Caco-2 (cell line): ENCODE data around the gene PNMA8A. TPM values are rescaled to one million over a fixed set of nuclear protein-coding genes. Genes with fewer than 3 reads are reported as not detected.

ENCODE experiments used
- Bru-seq: library from RNA; stranded (reverse); fragments of 400-500 nt; gene quantifications from one replicate; lab custom pipeline; 2021; lab: Mats Ljungman, UMichigan
- BruChase-seq, 2 experiments: library from RNA; stranded (reverse); fragments of 400-500 nt; gene quantifications; one replicate each; lab custom pipeline; 2021; lab: Mats Ljungman, UMichigan
- BruUV-seq: library from RNA; stranded (reverse); fragments of 400-500 nt; replicated peaks from 2 replicates; lab custom pipeline; 2021; lab: Mats Ljungman, UMichigan
- CTCF ChIA-PET: fragments of 300-600 bp; sonication (Branson Sonifier 250); formaldehyde crosslinking; loops from one replicate; lab custom pipeline; 2022; ENCODE audit warnings: antibody characterized with exemption; lab: Charles Lee
- POLR2A ChIA-PET: fragments of 300-600 bp; sonication (Branson Sonifier 250); formaldehyde crosslinking; loops from one replicate; lab custom pipeline; 2022; ENCODE audit warnings: antibody characterized with exemption; lab: Charles Lee
- DNase-seq, 2 experiments: peaks; one replicate each; pipeline versions ENCODE4 v3.0.0 to v3.0.0-alpha.2; 2020 to 2022
- H3K27me3 ChIP-seq: replicated peaks from 2 replicates; pipeline ENCODE4 v1.6.0; 2011; ENCODE audit warnings: low read length; ENCODE audit not compliant: control insufficient read depth, insufficient read depth
- H3K36me3 ChIP-seq: 2 replicates; pipeline ENCODE4 v1.5.1; 2011; ENCODE audit warnings: low read length; ENCODE audit not compliant: control insufficient read depth, insufficient read depth
- H3K4me1 ChIP-seq: fragments of 250-450 bp; sonication (Bioruptor Pico); 2 replicates; pipeline ENCODE4 v1.5.1; 2020; ENCODE audit warnings: mild to moderate bottlenecking
- H3K4me3 ChIP-seq: 2 replicates; pipeline ENCODE4 v1.5.1; 2011; ENCODE audit warnings: low read depth, mild to moderate bottlenecking, control low read depth, low read length
- H3K9me3 ChIP-seq: fragments of 250-450 bp; sonication (Bioruptor Pico); 2 replicates; pipeline ENCODE4 v1.5.1; 2020; ENCODE audit warnings: mild to moderate bottlenecking, moderate library complexity
- H3K27ac Mint-ChIP-seq: one replicate; pipeline ENCODE4 v1.8.0; 2022; ENCODE audit warnings: mixed read lengths; ENCODE audit not compliant: unreplicated experiment
- H3K27me3 Mint-ChIP-seq: one replicate; pipeline ENCODE4 v1.8.0; 2022; ENCODE audit warnings: mixed read lengths; ENCODE audit not compliant: insufficient read depth, unreplicated experiment
- H3K36me3 Mint-ChIP-seq: one replicate; pipeline ENCODE4 v1.8.0; 2022; ENCODE audit warnings: mild to moderate bottlenecking, mixed read lengths; ENCODE audit not compliant: insufficient read depth, unreplicated experiment
- H3K4me1 Mint-ChIP-seq: one replicate; pipeline ENCODE4 v1.8.0; 2022; ENCODE audit warnings: low read depth, mixed read lengths; ENCODE audit not compliant: unreplicated experiment
- H3K4me3 Mint-ChIP-seq: one replicate; pipeline ENCODE4 v1.8.0; 2022; ENCODE audit warnings: mild to moderate bottlenecking, moderate library complexity, mixed read lengths; ENCODE audit not compliant: unreplicated experiment
- H3K9me3 Mint-ChIP-seq: one replicate; pipeline ENCODE4 v1.8.0; 2022; ENCODE audit warnings: mixed read lengths; ENCODE audit not compliant: unreplicated experiment
- CTCF ChIP-seq, 2 experiments: fragments of 200-600 bp in 1 of 2; IDR thresholded peaks; 1 replicate in 1 of 2; 2 replicates in 1 of 2; pipeline versions ENCODE4 v1.5.1 to v1.8.0; 2011 to 2022; ENCODE audit warnings: antibody characterized with exemption in 1 of 2, control low read depth in 1 of 2, inconsistent platforms in 1 of 2, low read depth in 1 of 2, low read length in 1 of 2, mild to moderate bottlenecking in 1 of 2, moderate library complexity in 1 of 2; ENCODE audit not compliant: insufficient read depth in 1 of 2, severe bottlenecking in 1 of 2, unreplicated experiment in 1 of 2
- intact Hi-C: fragments of 100-400 bp; cut with micrococcal nuclease; formaldehyde crosslinking; loops from one replicate; pipeline ENCODE4 v1.10.0; 2022; ENCODE audit not compliant: unreplicated experiment
- long read RNA-seq: library from polyadenylated mRNA; stranded (forward); transcript quantifications from one replicate; pipeline ENCODE4 v2.0.0, GENCODE V29; 2022
- total RNA-seq: library from RNA; stranded (reverse); gene quantifications from 2 replicates; pipeline ENCODE4 v1.2.3, GENCODE V29; 2022

The PNMA8A gene
- total RNA-seq = not detected in 2 replicates
- Bru-seq, nascent RNA = percentile 11 among the genes with signal in this experiment
- not detected for BruChase-seq, experiment 1, labeled RNA remaining after a 2-hour chase
- BruChase-seq, experiment 2, labeled RNA remaining after a 6-hour chase = not detected
- long read RNA-seq = 0 reads

- Mint-ChIP-seq H3K4me3 (no peak within 1 kb of the TSS), H3K27ac (no peak within 1 kb of the TSS), H3K9me3 (peaks cover 6% of the 10 kb centered on the region), H3K36me3 (peaks cover 11% of the 10 kb centered on the region), H3K27me3 (no peaks in the 10 kb centered on the region), H3K4me1 (no peaks in the 10 kb centered on the region)
- POLR2A ChIA-PET = no interaction called here
- Histone ChIP-seq H3K9me3 (no peaks in the 10 kb centered on the region), H3K4me1 (no peaks in the 10 kb centered on the region), H3K27me3 (no peaks in the 10 kb centered on the region), H3K4me3 (no peak within 1 kb of the TSS), H3K36me3 (no peaks in the 10 kb centered on the region)
- no TSS peak for BruUV-seq
- intact Hi-C loops = no loop called here
- CTCF ChIA-PET = no interaction called here
- TF ChIP-seq CTCF (IDR thresholded peaks at IDR 0.05; ENCODE audit: insufficient read depth in 1 of 2, low read depth in 1 of 2, low read length in 1 of 2, severe bottlenecking in 1 of 2, unreplicated experiment in 1 of 2) = no peak
- DNase-seq = no peak
Measured at GRCh38 chr19:46471116-46471733, at the start of gene PNMA8A. TSS of gene PNMA8A (minus strand) at chr19:46471563. CDS start at chr19:46471035, 528 bp downstream.

GRCh38 chr19:46520616-46521015 lies 49.3 kb upstream of the PNMA8A start:
- Mint-ChIP-seq H3K27ac (no peak overlapping the region), H3K27me3 (no peaks in the 10 kb centered on the region), H3K4me1 (no peaks in the 10 kb centered on the region), H3K9me3 (no peaks in the 10 kb centered on the region), H3K4me3 (no peak overlapping the region), H3K36me3 (no peaks in the 10 kb centered on the region)
- DNase-seq = no peak
- Histone ChIP-seq H3K4me3 (no peak overlapping the region), H3K9me3 (0 out of 2 replicates have a peak, but pooled peaks cover 3% of the 10 kb centered on the region), H3K36me3 (no peaks in the 10 kb centered on the region), H3K27me3 (no peaks in the 10 kb centered on the region), H3K4me1 (no peaks in the 10 kb centered on the region)
- intact Hi-C loops = no loop called here
- TF ChIP-seq CTCF (IDR thresholded peaks at IDR 0.05; ENCODE audit: insufficient read depth in 1 of 2, low read depth in 1 of 2, low read length in 1 of 2, severe bottlenecking in 1 of 2, unreplicated experiment in 1 of 2) = no peak
- POLR2A ChIA-PET = no interaction called here
- CTCF ChIA-PET = no interaction called here
- BruUV-seq = no TSS peak

- Mint-ChIP-seq H3K36me3 (no peaks in the 10 kb centered on the region), H3K4me1 (no peaks in the 10 kb centered on the region), H3K4me3 (no peak overlapping the region), H3K27ac (no peak overlapping the region), H3K27me3 (no peaks in the 10 kb centered on the region), H3K9me3 (no peaks in the 10 kb centered on the region)
- intact Hi-C loops = no loop called here
- TF ChIP-seq CTCF (IDR thresholded peaks at IDR 0.05; ENCODE audit: insufficient read depth in 1 of 2, low read depth in 1 of 2, low read length in 1 of 2, severe bottlenecking in 1 of 2, unreplicated experiment in 1 of 2) = no peak
- ChIA-PET POLR2A (no interaction called here), CTCF (interaction anchor here (1.6 kb wide), 1 partner anchor 12 kb away, joined by 6 read pairs; no protein-coding TSS in a partner anchor)
- no TSS peak for BruUV-seq
- no peaks in the 10 kb centered on the region for H3K9me3 ChIP-seq
- no peaks in the 10 kb centered on the region for H3K36me3 ChIP-seq
- DNase-seq = no peak
- no peaks in the 10 kb centered on the region for H3K4me1 ChIP-seq
- no peak overlapping the region for H3K4me3 ChIP-seq
- H3K27me3 ChIP-seq = no peaks in the 10 kb centered on the region
Measured at GRCh38 chr19:46517471-46517870, 46.1 kb upstream of the PNMA8A start.
